ENCODE measurements around the gene IGIP. TPM values are rescaled to one million over a fixed set of nuclear protein-coding genes. Genes with fewer than 3 reads are reported as not detected.
A peak's percentile ranks its signal among the peaks of the same experiment; 100 is the strongest.

IGIP gene
- total RNA-seq, 1 donor = 2.3 TPM

DNA sequence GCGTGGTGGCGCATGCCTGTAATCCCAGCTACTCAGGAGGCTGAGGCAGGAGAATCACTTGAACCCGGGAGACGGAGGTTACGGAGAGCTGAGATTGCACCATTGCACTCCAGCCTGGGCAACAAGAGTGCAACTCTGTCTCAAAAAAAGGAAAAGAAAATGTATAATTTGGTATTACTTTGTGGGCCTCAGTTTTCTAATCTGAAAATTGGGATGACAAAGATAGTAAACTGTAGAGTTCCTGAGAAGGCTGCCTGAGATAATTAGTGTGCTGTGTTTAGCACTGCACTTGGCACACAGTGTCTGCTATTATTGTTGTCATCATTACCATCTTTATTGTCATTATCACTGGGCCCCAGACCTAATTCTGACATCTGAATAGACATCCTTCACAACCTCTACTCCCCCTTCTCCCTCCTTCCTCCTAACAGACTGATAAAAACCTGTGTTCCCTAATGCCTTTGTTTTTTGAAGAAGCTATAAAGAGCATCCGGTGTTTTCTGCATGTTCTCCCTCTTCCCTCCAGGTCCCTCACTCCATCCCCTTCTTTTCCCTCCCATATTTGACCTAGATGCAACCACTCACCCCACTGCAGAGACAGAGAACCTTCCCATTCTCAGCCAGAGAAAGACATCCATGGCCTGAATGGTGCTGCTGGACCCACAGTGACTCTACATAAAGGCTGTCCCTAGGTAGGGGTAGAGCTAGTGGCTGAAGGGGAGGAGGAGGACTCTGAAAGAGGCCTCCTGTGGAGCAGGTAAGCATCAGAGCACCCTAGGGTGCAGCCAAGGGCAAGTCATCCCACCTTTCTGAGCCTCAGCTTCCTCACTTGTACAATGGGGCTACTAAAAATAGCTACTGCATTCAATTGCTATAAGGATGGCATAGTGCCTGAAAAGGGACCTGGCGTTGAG, 33.5 kb downstream of the IGIP start:
- Histone ChIP-seq H3K27me3 (ENCODE audit: insufficient read depth, low read length) (no peaks in the 10 kb centered on the region), H3K4me3 (ENCODE audit: low read length) (no peak overlapping the region), H3K4me1 (ENCODE audit: insufficient read depth, low read length) (peaks cover 10% of the 10 kb centered on the region), H3K9me3 (ENCODE audit: low read depth, low read length) (no peaks in the 10 kb centered on the region)

DNA sequence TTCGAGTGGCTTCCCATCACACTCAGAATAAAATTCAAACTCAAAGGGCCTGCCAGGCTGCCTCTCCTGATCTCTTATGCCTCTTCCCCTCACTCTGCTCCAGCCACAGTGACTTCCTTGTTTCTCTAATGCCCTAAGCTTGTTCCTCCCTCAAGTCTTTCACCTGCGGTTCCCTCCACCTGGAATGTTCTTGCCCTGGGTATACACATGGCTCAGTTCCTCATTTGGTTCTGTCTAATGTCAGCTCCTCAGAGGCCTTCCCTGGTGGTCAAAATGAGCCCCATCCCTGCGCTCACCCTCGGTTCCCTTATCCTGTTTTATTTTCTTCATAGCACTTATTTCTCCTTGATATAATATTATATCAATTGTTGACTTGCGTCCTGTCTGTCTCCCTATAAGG, 36.5 kb downstream of the IGIP start:
- H3K9me3 ChIP-seq (ENCODE audit: low read depth, low read length) = no peaks in the 10 kb centered on the region
- H3K27me3 ChIP-seq (ENCODE audit: insufficient read depth, low read length) = no peaks in the 10 kb centered on the region
- H3K4me1 ChIP-seq (ENCODE audit: insufficient read depth, low read length) = peaks cover 14% of the 10 kb centered on the region
- no peak overlapping the region for H3K4me3 ChIP-seq (ENCODE audit: low read length)

DNA sequence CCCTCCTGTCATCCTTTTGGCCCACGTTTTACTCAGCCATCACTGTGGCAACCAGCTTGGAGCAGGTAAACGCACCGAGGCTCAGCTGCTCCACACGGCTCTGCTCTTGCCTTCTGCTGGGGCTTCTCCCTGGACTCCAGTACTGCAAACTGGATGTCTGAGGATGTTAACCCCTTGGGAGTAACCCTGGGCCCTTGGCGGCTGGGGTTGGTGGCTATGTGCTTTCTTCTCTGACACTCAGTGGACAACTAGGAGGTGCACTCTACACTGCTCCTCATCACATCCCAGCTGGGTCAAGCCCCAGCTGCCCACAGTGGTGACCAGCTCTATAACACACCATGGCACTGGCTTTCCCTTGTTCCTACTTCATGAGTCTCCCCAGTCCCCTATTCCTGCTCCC, 37.0 kb downstream of the IGIP start:
- no peak overlapping the region for H3K4me3 ChIP-seq (ENCODE audit: low read length)
- H3K27me3 ChIP-seq (ENCODE audit: insufficient read depth, low read length) = no peaks in the 10 kb centered on the region
- no peaks in the 10 kb centered on the region for H3K9me3 ChIP-seq (ENCODE audit: low read depth, low read length)
- peaks cover 13% of the 10 kb centered on the region for H3K4me1 ChIP-seq (ENCODE audit: insufficient read depth, low read length)

DNA sequence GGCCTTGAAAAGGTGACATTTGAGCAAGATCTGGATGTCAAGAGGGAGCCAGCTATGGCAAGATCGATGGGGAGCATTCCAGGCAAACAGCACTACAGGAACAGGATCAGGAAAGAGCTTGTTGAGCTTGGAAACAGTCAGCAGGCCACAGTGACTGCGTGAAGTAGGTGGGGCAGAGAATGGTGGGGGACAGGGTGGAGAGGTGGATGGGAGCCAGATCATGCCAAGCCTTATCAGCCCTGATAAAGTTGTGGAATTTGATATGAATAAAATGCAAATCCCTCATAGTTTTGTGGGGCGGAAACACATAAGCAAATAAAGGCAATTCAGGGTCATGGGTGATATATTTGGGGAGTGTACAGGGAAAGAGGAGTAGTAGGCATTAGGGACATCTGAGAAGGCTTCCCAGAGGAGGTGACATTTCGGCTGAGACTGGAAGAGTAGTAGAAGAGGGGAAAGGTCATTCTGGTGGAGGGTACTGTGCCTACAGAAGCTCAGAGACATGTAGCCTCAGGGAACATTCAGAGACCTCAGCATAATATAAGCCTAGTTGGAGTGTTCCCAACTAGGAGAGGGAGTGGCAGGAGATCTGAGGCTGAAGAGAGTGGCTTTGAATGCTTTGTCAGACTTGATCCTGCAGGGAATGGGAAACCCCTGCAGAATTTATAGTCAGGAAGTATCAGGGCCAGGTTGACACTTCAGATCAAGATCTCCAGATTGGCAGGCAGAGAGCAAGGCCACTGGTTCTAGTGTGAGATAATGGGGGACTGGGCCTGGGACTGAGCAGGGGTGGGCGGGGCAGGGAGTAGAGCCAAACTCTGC, 39.6 kb downstream of the IGIP start:
- no peak overlapping the region for H3K4me3 ChIP-seq (ENCODE audit: low read length)
- H3K27me3 ChIP-seq (ENCODE audit: insufficient read depth, low read length) = no peaks in the 10 kb centered on the region
- peaks cover 17% of the 10 kb centered on the region for H3K4me1 ChIP-seq (ENCODE audit: insufficient read depth, low read length)
- H3K9me3 ChIP-seq (ENCODE audit: low read depth, low read length) = no peaks in the 10 kb centered on the region

DNA sequence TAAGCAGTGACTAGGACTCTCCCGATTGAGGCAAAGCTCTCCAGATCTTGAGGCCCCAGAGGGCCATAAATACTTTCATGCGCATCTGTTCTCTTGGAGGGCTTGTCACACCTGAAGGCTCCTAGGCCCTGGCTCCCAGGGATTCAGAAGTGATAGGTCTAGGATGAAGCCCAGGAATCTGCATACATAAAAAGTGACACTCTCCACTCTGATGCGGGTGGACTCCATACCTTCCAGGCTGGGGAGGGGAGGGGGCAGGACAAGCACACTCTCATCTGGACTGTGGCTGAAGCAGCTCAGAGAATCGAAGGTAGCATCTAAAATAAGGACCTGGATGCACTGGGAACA, 40.2 kb downstream of the IGIP start:
- Histone ChIP-seq H3K9me3 (ENCODE audit: low read depth, low read length) (no peaks in the 10 kb centered on the region), H3K4me1 (ENCODE audit: insufficient read depth, low read length) (peaks cover 17% of the 10 kb centered on the region), H3K4me3 (ENCODE audit: low read length) (no peak overlapping the region), H3K27me3 (ENCODE audit: insufficient read depth, low read length) (no peaks in the 10 kb centered on the region)

DNA sequence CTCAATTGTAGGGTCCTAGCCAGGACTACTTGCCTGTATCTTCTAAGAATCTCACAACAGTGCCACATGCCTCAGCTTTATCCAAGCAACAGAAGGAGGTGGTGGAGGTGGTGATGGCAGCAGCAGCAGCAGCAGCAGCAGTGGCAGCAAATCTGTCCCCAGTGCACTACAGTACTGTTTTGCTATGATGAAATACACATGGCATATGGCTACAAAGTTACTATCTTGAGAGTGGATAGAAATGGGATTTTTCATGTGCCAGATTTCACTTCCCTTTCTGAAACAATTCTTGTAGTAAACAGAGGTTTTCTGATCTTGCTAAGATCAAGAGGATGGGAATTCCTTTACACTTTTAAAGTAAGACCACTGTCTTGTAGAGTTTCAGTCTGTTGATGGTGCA, 41.2 kb downstream of the IGIP start:
- no peaks in the 10 kb centered on the region for H3K27me3 ChIP-seq (ENCODE audit: insufficient read depth, low read length)

DNA sequence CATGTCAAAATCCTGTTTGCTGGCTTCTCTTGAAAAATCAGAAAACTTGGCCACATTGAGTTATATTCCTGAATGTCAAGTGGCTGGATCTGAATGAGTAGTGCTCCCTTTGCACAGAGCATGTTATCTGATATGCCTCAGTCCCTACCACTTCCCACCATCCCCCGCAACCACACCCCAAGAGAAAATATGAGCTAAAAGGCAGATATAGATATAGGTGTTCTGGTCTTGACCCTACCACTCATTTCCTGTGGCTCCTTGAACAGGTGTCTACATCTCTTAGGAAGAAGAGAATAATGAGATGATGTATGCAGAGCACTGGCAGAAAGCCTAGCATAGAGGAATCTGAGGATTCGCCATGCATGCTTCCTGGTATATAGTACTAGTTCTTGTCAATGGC, 42.6 kb downstream of the IGIP start:
- no peaks in the 10 kb centered on the region for H3K27me3 ChIP-seq (ENCODE audit: insufficient read depth, low read length)
- H3K4me1 ChIP-seq (ENCODE audit: insufficient read depth, low read length) = peaks cover 17% of the 10 kb centered on the region
- H3K4me3 ChIP-seq (ENCODE audit: low read length) = no peak overlapping the region
- no peaks in the 10 kb centered on the region for H3K9me3 ChIP-seq (ENCODE audit: low read depth, low read length)

More for the DNA sequence above, 41.2 kb downstream of the IGIP start:
- Histone ChIP-seq H3K4me3 (ENCODE audit: low read length) (no peak overlapping the region), H3K4me1 (ENCODE audit: insufficient read depth, low read length) (peaks cover 17% of the 10 kb centered on the region), H3K9me3 (ENCODE audit: low read depth, low read length) (no peaks in the 10 kb centered on the region)

DNA sequence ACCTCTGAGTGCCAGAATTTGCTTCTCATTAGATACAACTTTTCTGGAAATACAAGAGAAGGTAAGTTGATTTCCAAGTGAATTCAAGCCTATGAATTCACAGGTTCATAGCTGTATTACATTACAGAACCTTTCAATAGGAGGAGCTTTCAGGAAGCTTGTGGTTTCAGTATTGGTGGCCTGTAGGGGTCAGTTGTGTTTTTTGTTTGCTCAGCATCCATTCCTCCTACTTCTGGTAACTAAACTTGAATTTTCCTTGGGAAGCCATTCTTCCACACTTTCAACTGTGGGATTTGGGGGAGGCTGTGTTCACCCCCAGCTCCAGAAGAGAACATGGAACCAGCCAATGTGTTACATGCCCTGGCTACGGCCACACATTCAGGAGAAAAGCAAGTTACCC, 43.7 kb downstream of the IGIP start:
- H3K27me3 ChIP-seq (ENCODE audit: insufficient read depth, low read length) = no peaks in the 10 kb centered on the region
- H3K4me1 ChIP-seq (ENCODE audit: insufficient read depth, low read length) = peaks cover 19% of the 10 kb centered on the region
- H3K9me3 ChIP-seq (ENCODE audit: low read depth, low read length) = no peaks in the 10 kb centered on the region
- no peak overlapping the region for H3K4me3 ChIP-seq (ENCODE audit: low read length)

DNA sequence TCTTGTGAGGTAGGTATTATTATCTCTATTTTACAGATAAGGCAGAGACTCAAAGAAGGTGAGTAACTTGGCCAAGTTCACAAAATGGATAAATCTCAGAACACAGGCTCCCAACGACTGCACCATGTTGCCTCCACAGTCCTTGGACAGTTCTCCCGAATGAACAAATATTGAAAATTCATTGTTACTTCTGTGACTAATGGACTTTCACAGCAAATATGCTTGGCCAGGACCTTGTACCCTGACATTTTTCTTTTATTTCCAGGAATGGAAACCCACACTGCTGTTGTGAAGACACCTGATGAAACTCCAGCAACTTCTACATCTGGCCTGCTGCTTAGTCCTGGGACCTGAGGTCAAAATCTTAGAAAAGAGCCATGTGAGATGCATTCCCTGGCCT, 46.7 kb downstream of the IGIP start:
- Histone ChIP-seq H3K4me3 (ENCODE audit: low read length) (no peak overlapping the region), H3K27me3 (ENCODE audit: insufficient read depth, low read length) (no peaks in the 10 kb centered on the region), H3K9me3 (ENCODE audit: low read depth, low read length) (no peaks in the 10 kb centered on the region), H3K4me1 (ENCODE audit: insufficient read depth, low read length) (peaks cover 20% of the 10 kb centered on the region)

DNA sequence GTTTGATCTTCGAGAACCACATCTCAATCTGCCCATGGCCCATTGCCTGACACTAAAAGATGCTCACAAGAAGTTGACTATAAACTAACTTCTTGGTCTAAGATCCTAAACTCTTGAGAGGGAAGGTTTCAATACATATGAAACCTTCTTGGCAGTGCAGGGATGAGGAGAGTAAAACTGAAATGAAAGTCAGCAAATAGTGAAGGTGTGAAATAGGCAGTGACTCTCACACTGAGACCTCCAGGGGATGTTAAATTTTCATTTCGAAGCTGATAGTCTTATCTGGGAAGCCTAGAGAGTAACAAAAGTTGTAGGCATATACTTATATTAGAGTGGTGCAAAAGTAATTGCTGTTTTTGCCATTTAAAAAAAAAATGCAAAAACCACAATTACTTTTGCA, 48.3 kb downstream of the IGIP start:
- Histone ChIP-seq H3K9me3 (ENCODE audit: low read depth, low read length) (no peaks in the 10 kb centered on the region), H3K4me3 (ENCODE audit: low read length) (no peak overlapping the region), H3K27me3 (ENCODE audit: insufficient read depth, low read length) (no peaks in the 10 kb centered on the region), H3K4me1 (ENCODE audit: insufficient read depth, low read length) (peaks cover 20% of the 10 kb centered on the region)

DNA sequence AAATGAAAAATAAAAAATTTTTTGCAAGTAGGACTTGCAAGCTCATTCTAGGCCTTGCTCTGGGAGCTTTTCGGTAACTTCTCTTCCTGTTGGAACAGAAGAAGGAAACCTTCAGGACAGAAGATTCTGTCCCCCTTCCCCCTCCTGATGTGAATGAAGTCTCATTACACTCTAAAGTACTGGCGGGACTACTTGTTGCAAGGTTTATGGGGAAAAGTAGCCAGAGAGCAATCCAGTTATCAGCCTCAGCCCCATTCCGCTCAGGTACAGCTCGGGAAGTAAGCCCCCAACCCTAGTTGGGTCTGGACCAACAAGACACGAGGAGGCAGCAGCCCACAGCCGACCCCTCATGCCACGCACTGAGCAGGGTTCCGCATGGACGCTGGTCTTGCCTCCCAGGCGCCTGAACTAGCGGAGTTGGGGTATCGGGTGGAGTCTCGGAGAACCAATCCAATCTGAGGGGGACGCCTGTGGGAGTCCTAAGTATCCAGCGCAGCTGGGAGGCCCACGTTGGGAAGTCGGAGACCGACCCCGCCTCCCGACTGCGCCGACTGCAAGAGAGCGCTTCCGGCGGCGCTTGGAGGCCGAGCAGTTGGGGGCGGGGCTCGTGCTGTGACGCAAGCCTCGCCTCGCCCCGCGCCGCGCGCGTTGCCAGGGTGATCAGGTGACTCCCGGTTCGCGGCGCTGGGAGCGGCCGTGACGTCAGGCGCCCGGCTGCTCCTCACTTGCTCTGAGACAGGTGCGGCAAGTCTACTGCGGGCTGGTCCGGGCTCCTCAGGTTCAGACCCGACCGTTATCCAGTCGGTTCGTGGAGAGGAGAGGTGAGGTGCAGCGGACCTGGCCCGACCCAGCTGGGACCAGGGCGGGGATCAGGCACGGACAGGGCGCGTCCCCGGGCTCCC, 49.0 kb downstream of the IGIP start, which contains the start of gene CYSTM1:
TSS of gene CYSTM1 (plus strand) at position 724 of the 902 bp plus-strand sequence. CDS start 19,278 bp downstream, outside the sequence.
- no peaks in the 10 kb centered on the region for H3K9me3 ChIP-seq (ENCODE audit: low read depth, low read length)
- H3K4me1 ChIP-seq (ENCODE audit: insufficient read depth, low read length) = peaks cover 16% of the 10 kb centered on the region
- peak within 1 kb of the TSS; percentile 88 for H3K4me3 ChIP-seq (ENCODE audit: low read length)
- H3K27me3 ChIP-seq (ENCODE audit: insufficient read depth, low read length) = no peaks in the 10 kb centered on the region

DNA sequence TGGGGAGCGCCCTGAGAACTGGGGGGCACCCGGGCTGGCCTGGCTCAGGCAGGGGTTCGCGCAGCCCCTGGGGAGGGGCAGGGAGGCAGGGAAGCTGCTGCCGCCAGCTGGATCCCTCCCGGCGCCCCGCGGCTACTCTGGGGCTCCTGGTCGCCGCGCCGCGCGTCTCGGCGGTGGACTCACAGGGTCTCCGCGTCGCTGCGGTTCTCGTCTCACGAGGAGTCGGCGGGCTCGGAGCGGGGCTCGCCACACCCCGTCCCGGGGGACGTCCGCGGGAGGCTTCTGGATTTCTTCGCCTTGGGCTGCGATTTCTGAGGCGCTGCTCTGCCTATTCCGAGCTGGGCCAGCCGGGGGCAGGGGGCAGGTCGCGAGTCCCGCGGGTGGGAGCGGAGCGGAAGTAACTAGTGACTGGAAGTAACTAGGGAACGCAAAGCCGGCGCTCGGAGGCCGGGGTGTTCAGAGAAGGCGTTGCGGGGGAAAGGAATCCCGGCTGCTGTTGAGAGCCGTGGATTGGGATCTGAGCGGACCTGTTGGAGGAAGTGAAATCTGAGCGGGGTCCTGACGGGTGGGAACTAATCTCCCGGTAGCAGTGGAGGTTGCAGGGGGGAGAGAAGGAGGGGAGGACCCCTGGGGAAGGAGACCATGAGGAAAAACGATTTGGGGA, 49.8 kb downstream of the IGIP start:
- no peaks in the 10 kb centered on the region for H3K27me3 ChIP-seq (ENCODE audit: insufficient read depth, low read length)
- peak overlapping the region; percentile 88 for H3K4me3 ChIP-seq (ENCODE audit: low read length)

DNA sequence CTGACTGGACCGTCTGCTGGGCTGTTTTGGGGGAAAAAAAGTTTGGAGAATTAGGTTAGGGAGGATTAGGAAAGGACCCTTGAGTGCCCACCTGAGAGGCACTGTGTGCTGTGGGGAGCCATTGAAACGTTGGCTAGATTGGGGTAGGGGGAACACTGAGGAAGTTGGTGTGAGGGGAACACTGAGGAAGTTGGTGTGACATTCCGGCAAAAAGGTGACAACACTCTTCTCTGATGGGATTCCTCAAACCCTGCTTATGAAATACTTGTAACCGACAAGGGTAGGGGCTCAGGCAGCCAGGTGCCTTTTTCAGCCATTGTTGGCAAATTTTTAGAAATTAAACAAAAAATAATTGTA, 50.3 kb downstream of the IGIP start:
- Histone ChIP-seq H3K27me3 (ENCODE audit: insufficient read depth, low read length) (no peaks in the 10 kb centered on the region), H3K4me3 (ENCODE audit: low read length) (peak overlapping the region; percentile 88), H3K9me3 (ENCODE audit: low read depth, low read length) (no peaks in the 10 kb centered on the region), H3K4me1 (ENCODE audit: insufficient read depth, low read length) (peaks cover 17% of the 10 kb centered on the region)

More for the DNA sequence above, 49.8 kb downstream of the IGIP start:
- Histone ChIP-seq H3K4me1 (ENCODE audit: insufficient read depth, low read length) (peaks cover 16% of the 10 kb centered on the region), H3K9me3 (ENCODE audit: low read depth, low read length) (no peaks in the 10 kb centered on the region)

DNA sequence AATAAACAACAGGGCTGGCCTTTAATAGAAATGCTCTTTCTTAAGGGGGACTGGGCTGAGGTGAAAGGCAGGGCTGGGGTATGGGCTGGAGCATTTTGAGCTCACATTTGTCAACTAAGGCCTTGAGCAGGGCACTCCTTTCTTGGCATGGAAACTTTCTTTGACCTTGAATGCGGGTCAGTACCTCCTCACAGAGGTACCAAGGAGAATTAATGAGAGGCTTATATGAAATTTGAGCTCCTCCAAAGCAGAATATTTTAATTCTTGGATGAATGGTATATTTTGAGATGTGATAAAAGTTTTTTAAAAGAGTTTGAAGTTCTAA, 52.3 kb downstream of the IGIP start:
- Histone ChIP-seq H3K4me3 (ENCODE audit: low read length) (no peak overlapping the region), H3K4me1 (ENCODE audit: insufficient read depth, low read length) (peaks cover 30% of the 10 kb centered on the region), H3K9me3 (ENCODE audit: low read depth, low read length) (no peaks in the 10 kb centered on the region), H3K27me3 (ENCODE audit: insufficient read depth, low read length) (no peaks in the 10 kb centered on the region)

Data from mononuclear cell (primary cell).